ENCODE results near the gene POM121L2.

Gene POM121L2

DNA sequence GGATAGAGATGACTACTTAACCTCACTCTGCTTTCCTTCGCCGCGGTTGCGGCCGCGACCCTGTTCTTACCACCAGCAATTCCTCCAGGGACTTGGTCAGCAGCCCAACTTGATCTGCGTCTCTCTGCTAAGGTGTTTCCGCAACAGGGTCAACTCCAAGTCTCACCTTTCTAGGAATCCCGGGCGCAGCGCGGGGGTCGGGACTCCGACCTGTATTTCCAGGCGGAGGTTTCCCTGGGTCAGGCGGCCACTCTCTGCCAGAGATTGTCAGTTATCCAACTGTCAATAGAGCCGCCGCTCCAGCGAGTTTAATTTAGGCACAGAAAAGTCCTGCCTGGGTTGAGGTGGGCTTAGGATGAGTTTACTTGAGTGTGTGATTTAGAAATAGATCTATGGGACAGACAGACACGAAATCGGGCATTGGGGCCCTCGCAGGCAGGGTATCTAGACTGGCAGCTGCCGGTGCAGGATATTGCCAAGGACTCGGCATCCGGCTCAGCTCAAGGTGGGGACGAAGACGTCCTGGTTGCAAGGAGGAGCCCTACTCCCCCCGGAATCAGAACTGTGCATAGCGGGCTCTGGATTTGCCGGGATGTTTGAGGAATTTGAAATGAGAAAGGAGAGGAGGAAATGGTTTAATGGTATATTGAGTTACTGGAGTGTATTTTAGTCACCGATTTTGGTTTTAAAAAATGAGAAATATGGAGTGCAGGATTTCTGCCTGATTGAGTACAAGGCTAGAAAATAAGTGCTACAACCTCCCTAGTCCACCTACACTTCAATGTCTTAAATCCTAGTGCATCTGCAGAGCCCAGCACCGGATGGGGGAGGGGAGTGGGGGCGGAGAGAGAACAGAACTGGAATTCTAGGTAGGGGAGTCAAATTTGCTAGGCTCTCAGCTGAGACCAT lies 23.7 kb downstream of the POM121L2 start:
- no peak for DNase-seq (ENCODE audit: low read depth)
- no peak for TF ChIP-seq CTCF (IDR thresholded peaks at IDR 0.05; ENCODE audit: low read depth, low read length, missing control alignments)
- in situ Hi-C loops (cut with HindIII; ENCODE audit: low sequenced_read_pairs) = no loop called here
- H3K4me3 ChIP-seq (ENCODE audit: low read depth, low read length) = peak overlapping the region; percentile 18

DNA sequence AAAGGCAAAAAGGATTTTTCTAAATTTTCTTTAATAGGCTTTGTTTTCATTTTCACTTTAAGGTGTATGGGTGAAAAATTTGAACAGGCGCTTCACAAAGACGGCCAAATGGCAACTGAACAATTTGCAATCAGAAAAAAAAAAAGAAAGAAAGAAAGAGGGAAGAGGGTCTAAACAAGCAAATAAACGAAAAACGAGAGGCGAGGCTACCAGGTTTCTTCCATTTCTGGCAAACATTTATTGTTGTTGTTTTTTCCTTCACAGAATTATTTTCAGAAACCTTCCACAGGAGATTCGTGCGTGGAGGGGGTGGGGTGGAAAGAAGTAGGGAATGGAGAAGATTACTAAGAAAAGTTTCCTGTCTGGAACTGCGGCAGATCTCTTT lies 24.3 kb downstream of the POM121L2 start:
- peak overlapping the region; percentile 18 for H3K4me3 ChIP-seq (ENCODE audit: low read depth, low read length)
- in situ Hi-C loops (cut with HindIII; ENCODE audit: low sequenced_read_pairs) = no loop called here
- no peak for TF ChIP-seq CTCF (IDR thresholded peaks at IDR 0.05; ENCODE audit: low read depth, low read length, missing control alignments)
- no peak for DNase-seq (ENCODE audit: low read depth)

DNA sequence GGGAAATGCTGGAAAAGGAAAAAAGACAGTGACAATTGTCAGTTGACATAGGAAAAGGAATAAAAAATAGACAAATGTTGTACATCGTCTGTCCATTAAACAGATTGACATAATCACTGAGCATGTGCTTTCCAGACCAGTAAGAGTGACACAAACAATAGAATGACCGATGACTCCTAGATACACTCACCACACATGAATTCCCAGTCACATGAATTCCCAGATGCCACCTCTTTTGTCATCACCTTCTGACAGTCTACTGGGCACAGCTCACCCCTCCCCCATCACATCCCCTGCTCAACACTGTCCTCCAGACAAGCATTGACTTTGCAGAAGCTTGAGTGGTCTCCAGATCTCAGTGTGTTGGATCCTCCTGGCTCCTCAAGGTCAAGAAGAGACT lies 25.9 kb downstream of the POM121L2 start:
- no peak for DNase-seq (ENCODE audit: low read depth)
- no peak for TF ChIP-seq CTCF (IDR thresholded peaks at IDR 0.05; ENCODE audit: low read depth, low read length, missing control alignments)
- H3K4me3 ChIP-seq (ENCODE audit: low read depth, low read length) = no peak overlapping the region
- in situ Hi-C loops (cut with HindIII; ENCODE audit: low sequenced_read_pairs) = no loop called here

DNA sequence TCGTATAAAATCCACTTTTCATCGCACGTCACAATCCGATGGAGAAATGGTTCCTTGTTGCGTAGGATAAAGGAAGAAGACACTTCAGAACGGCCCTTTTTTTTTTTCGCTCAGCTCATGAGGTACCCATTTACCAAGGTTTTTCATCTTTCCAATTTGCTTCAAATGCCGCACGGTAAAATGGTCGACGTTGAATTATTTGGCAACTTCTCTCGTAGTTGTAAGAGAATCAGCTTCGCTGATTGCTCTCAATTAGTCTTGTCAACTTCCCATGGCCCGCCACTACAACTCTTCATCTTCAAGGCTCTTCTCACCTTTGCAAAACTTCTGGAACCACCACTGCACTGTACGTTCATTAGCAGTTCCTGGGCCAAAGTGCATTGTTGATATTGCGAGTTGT lies 28.8 kb downstream of the POM121L2 start:
- no peak overlapping the region for H3K4me3 ChIP-seq (ENCODE audit: low read depth, low read length)
- TF ChIP-seq CTCF (IDR thresholded peaks at IDR 0.05; ENCODE audit: low read depth, low read length, missing control alignments) = no peak
- no peak for DNase-seq (ENCODE audit: low read depth)
- in situ Hi-C loops (cut with HindIII; ENCODE audit: low sequenced_read_pairs) = no loop called here

- no peak for DNase-seq (ENCODE audit: low read depth)
- TF ChIP-seq CTCF (IDR thresholded peaks at IDR 0.05; ENCODE audit: low read depth, low read length, missing control alignments) = no peak
- in situ Hi-C loops (cut with HindIII; ENCODE audit: low sequenced_read_pairs) = no loop called here
- H3K4me3 ChIP-seq (ENCODE audit: low read depth, low read length) = no peak overlapping the region
Measured at GRCh38 chr6:27281569-27281968, 30.5 kb downstream of the POM121L2 start.

- in situ Hi-C loops (cut with HindIII; ENCODE audit: low sequenced_read_pairs) = no loop called here
- no peak overlapping the region for H3K4me3 ChIP-seq (ENCODE audit: low read depth, low read length)
- no peak for TF ChIP-seq CTCF (IDR thresholded peaks at IDR 0.05; ENCODE audit: low read depth, low read length, missing control alignments)
Measured at GRCh38 chr6:27281105-27281539, 31.0 kb downstream of the POM121L2 start.

More at GRCh38 chr6:27281105-27281539, 31.0 kb downstream of the POM121L2 start:
- DNase-seq (ENCODE audit: low read depth) = no peak
